GM12864 (cell line): Measurements from ENCODE around the gene CNTNAP2.

Experiments used
- DNase-seq: peaks from one replicate; pipeline ENCODE4 v3.0.0-alpha.2; 2011; ENCODE audit warnings: low read depth
- H3K4me3 ChIP-seq: 2 replicates; pipeline ENCODE4 v1.5.1; 2011; ENCODE audit warnings: mild to moderate bottlenecking, low read depth, low read length, control low read depth
- TF ChIP-seq, protein P1 (sequence below): IDR thresholded peaks from 2 replicates; pipeline ENCODE4 v1.5.1; 2011; ENCODE audit warnings: low read depth, mild to moderate bottlenecking, moderate library complexity, low read length, control low read depth, inconsistent platforms; ENCODE audit errors: missing control alignments

CNTNAP2 gene

DNA sequence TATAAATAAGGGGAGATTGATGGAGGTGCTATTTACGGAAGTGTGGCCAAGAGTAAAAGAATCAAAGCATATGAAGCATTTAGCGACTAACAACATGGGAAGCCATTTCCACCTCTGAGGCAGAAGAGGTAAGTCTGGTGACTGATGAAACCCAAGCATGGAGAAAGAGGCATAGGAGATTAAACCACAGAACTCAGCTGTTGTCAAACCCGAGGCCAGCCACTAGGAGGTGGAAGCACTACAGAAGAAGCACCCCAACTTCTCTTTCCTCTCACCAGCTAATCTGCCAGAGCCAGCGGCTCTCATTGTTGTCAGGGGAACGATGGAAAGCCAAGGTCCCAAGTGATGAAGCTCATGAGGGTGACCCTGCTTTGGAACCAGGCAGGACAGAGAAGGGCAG is 19.6 kb upstream of the CNTNAP2 start:
- no peak overlapping the region for H3K4me3 ChIP-seq
- TF ChIP-seq, protein P1, sequence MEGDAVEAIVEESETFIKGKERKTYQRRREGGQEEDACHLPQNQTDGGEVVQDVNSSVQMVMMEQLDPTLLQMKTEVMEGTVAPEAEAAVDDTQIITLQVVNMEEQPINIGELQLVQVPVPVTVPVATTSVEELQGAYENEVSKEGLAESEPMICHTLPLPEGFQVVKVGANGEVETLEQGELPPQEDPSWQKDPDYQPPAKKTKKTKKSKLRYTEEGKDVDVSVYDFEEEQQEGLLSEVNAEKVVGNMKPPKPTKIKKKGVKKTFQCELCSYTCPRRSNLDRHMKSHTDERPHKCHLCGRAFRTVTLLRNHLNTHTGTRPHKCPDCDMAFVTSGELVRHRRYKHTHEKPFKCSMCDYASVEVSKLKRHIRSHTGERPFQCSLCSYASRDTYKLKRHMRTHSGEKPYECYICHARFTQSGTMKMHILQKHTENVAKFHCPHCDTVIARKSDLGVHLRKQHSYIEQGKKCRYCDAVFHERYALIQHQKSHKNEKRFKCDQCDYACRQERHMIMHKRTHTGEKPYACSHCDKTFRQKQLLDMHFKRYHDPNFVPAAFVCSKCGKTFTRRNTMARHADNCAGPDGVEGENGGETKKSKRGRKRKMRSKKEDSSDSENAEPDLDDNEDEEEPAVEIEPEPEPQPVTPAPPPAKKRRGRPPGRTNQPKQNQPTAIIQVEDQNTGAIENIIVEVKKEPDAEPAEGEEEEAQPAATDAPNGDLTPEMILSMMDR = peak; percentile 19
- DNase-seq = no peak

GRCh38 chr7:146106319-146106718 is 10.3 kb upstream of the CNTNAP2 start:
- TF ChIP-seq, protein P1 = no peak
- no peak overlapping the region for H3K4me3 ChIP-seq

DNA sequence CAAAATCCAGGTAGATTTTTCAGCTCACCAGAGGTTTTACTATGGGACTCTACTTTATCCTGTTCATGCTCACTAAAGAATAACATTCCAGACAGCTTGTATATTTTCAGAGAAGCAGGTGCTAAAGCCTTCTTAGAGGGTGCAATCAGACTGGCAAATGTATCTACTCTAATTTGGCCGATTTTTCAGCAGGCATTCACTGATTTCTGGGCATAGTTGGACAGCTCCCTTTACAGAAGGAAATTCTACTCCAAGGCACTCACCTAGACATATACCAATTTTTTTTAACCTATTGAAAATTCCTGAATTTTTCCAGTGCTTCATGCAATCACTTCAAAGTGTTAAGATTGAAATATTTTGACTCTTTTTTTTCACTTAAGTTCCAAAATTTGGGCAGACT is 3.8 kb upstream of the CNTNAP2 start:
- no peak for DNase-seq
- TF ChIP-seq, protein P1 = no peak
- no peak overlapping the region for H3K4me3 ChIP-seq

More at GRCh38 chr7:146106319-146106718, 10.3 kb upstream of the CNTNAP2 start:
- no peak for DNase-seq

DNA sequence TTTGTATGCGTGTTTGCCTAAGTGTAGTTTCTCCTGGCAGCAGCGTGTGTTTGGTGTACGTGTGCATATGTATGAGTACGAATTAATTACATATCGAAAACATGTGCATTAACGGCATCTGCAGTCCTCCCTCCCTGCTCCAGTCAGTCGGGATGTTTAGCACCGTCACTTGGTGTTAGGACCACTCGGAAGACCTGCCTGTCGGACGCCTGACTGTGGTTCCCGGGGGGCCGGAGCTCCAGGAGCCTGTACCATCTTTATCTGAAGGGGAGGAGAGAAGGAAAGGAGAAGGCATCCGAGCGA is 1.1 kb upstream of the CNTNAP2 start:
- H3K4me3 ChIP-seq = no peak overlapping the region
- no peak for DNase-seq
- TF ChIP-seq, protein P1 = no peak

- no peak for DNase-seq
- no peak overlapping the region for H3K4me3 ChIP-seq
- TF ChIP-seq, protein P1 = no peak
Measured at GRCh38 chr7:146115851-146116520, 615 bp upstream of the CNTNAP2 start.

DNA sequence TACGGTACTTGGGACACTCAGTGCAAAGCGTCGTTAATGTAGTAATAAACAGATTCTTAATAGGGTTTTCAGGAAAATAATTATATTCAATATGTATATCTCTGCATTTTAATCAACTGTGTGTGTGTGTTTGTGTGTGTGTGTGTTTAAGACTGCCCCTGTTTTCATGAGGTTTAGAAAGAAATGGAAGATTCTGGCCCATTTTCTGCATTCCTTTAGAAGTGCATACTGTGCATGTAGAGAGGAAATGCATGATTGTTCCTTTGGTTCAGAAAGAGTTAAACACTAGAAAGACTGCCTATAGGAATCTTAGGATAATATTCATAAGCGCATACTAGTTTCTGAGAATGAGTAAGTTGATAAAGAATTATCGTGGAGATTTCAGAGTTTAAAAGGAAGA is 975 bp downstream of the CNTNAP2 start:
- DNase-seq = no peak
- H3K4me3 ChIP-seq = no peak overlapping the region
- TF ChIP-seq, protein P1 = no peak

- TF ChIP-seq, protein P1 = no peak
- no peak for DNase-seq
- H3K4me3 ChIP-seq = no peak overlapping the region
Measured at GRCh38 chr7:146119002-146119401, 2.4 kb downstream of the CNTNAP2 start.
